ENCODE data around the gene CTNNA3. TPM values are rescaled to one million over a fixed set of nuclear protein-coding genes. Genes with fewer than 3 reads are reported as not detected.

Gene CTNNA3
- total RNA-seq, 4 donors from 2014 or later: 14.3 to 49.5 (median 24.2) TPM

DNA sequence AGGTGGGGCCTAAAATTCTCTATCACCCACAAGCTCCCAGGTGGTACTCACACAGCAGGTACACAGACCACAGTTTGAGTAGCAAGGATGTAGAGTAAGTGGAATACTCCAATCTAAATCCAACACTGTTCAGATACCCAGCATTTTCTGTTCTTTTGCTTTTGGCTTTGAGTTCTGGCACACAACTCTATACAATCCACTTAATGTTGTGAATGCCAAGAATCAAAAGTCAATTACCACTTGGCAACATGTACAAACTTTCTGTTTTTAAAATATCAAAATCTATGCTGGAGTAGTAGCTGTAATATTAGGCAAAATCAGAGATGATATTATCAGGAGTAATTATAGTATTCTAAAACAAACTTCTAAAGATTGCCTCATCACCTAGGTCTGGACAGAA, 903.6 kb downstream of the CTNNA3 start:
- H3K9me3 ChIP-seq: no peaks in the 10 kb centered on the region
- no peak overlapping the region for H3K4me3 ChIP-seq
- H3K27me3 ChIP-seq: no peaks in the 10 kb centered on the region
- ATAC-seq: no peak
- H3K36me3 ChIP-seq: no peaks in the 10 kb centered on the region
- in situ Hi-C loops (cut with MboI; ENCODE audit: low sequenced_read_pairs in 4 of 4): no loop called here
- intact Hi-C loops (cut with DNase I; ENCODE audit: low total_unique reads): no loop called here
- no peak for DNase-seq
- no peak for TF ChIP-seq POLR2A (IDR thresholded peaks at IDR 0.05)
- TF ChIP-seq, protein P1, sequence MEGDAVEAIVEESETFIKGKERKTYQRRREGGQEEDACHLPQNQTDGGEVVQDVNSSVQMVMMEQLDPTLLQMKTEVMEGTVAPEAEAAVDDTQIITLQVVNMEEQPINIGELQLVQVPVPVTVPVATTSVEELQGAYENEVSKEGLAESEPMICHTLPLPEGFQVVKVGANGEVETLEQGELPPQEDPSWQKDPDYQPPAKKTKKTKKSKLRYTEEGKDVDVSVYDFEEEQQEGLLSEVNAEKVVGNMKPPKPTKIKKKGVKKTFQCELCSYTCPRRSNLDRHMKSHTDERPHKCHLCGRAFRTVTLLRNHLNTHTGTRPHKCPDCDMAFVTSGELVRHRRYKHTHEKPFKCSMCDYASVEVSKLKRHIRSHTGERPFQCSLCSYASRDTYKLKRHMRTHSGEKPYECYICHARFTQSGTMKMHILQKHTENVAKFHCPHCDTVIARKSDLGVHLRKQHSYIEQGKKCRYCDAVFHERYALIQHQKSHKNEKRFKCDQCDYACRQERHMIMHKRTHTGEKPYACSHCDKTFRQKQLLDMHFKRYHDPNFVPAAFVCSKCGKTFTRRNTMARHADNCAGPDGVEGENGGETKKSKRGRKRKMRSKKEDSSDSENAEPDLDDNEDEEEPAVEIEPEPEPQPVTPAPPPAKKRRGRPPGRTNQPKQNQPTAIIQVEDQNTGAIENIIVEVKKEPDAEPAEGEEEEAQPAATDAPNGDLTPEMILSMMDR (IDR thresholded peaks at IDR 0.05 in 4 of 5, conservative IDR thresholded peaks at IDR 0.05 in 1 of 5): no peak
- peaks cover 5 to 9% of the 10 kb centered on the region in 2 donors for H3K4me1 ChIP-seq
- H3K27ac ChIP-seq: no peak overlapping the region

DNA sequence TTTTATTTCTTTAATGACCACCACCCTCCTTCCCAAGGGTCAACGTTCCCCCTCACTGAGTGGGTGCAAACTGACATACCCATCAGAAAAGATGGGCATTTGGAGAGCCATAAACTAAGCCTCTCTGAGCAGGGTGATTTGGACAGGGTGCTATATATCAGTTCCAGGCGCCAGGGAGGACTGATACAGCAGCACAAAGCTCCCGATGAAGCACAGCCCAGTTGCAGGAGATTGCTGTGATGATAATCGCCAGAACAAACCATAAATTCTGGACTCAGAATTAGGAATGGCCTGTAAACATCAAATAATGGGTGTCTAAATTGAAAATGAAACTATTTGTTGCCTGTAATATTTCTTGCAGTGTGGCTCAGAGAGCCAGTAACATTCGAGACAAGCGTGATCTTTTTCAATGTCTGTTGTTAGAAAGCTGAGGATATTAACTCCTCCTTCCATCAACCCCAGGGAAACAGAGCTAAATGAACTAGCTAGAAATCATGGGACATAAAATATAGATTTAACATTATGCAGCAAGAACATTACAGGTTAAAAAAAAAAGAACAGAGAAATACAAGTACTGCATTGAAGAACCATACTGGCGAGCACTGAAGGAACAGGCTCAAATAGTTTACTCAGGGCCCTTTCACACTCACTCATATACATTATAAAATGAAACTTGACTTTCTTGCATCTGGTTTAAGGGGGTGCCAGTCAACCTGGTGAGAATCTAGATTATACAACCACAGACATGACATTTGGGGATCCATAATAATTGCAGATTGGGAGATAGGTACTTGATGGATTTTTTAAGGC, 907.6 kb downstream of the CTNNA3 start:
- ATAC-seq (no peak), DNase-seq (no peak)
- Histone ChIP-seq H3K27ac (no peak overlapping the region), H3K4me3 (no peak overlapping the region), H3K36me3 (no peaks in the 10 kb centered on the region), H3K27me3 (no peaks in the 10 kb centered on the region), H3K4me1 (peaks cover under 1 to 4% of the 10 kb centered on the region in 2 donors), H3K9me3 (no peaks in the 10 kb centered on the region)
- TF ChIP-seq POLR2A (IDR thresholded peaks at IDR 0.05): no peak
- TF ChIP-seq, protein P1 (IDR thresholded peaks at IDR 0.05 in 4 of 5, conservative IDR thresholded peaks at IDR 0.05 in 1 of 5): no peak
- in situ Hi-C loops (cut with MboI; ENCODE audit: low sequenced_read_pairs in 4 of 4): no loop called here
- intact Hi-C loops (cut with DNase I; ENCODE audit: low total_unique reads): no loop called here

DNA sequence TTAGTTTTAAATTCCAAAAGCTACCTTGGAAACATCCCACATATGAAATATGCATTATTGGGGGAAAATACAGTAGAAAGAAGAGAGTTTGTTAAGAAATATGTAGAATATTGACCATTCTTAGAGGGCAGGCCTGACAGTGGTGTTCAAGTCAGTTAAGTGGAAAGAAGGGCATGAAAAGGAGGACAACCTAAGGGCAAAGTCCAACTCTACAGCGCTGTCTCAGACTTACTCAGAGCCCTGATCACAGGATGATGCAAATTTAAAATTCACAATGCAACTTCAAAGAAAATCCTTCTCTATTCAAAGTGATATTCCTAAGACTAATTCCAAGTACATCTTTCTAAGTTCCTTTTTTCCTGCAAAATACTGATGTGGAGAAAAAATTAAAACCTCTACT, 909.3 kb downstream of the CTNNA3 start:
- Histone ChIP-seq H3K9me3 (no peaks in the 10 kb centered on the region), H3K27ac (no peak overlapping the region), H3K4me3 (no peak overlapping the region), H3K4me1 (peaks cover 6 to 17% of the 10 kb centered on the region in 2 donors), H3K27me3 (no peaks in the 10 kb centered on the region), H3K36me3 (no peaks in the 10 kb centered on the region)
- TF ChIP-seq, protein P1 (IDR thresholded peaks at IDR 0.05 in 4 of 5, conservative IDR thresholded peaks at IDR 0.05 in 1 of 5): no peak
- TF ChIP-seq POLR2A (IDR thresholded peaks at IDR 0.05): no peak
- ATAC-seq (no peak), DNase-seq (no peak)
- intact Hi-C loops (cut with DNase I; ENCODE audit: low total_unique reads): no loop called here
- in situ Hi-C loops (cut with MboI; ENCODE audit: low sequenced_read_pairs in 4 of 4): no loop called here

DNA sequence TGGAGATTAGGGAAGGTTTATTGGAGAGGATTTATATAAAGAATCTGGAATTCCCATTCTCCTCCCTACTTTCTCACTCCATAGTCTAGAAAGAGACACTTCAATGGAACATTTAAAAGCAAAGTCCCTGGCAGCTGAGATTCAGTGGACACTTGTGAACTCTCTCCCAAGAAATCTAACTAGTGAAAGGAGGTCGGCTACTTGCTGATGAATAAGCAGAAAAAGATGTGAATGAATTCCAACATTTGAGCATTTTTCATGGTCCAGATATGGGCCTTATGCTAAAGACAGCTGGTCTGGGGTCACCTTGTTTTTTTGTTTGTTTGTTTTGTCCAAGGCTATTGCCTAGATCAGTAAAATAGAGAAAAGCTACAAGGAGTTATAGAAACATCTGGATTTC, 911.2 kb downstream of the CTNNA3 start:
- intact Hi-C loops (cut with DNase I; ENCODE audit: low total_unique reads) (no loop called here), in situ Hi-C loops (cut with MboI; ENCODE audit: low sequenced_read_pairs in 4 of 4) (no loop called here)
- ATAC-seq (no peak), DNase-seq (no peak)
- Histone ChIP-seq H3K27me3 (no peaks in the 10 kb centered on the region), H3K4me1 (peaks cover 6 to 17% of the 10 kb centered on the region in 2 donors), H3K27ac (no peak overlapping the region), H3K4me3 (no peak overlapping the region), H3K36me3 (no peaks in the 10 kb centered on the region), H3K9me3 (no peaks in the 10 kb centered on the region)
- no peak for TF ChIP-seq POLR2A (IDR thresholded peaks at IDR 0.05)
- TF ChIP-seq, protein P1 (IDR thresholded peaks at IDR 0.05 in 4 of 5, conservative IDR thresholded peaks at IDR 0.05 in 1 of 5): no peak
